ENCODE results near the gene TPRKB. TPM values are rescaled to one million over a fixed set of nuclear protein-coding genes. Genes with fewer than 3 reads are reported as not detected.
A peak's percentile ranks its signal among the peaks of the same experiment; 100 is the strongest.
"Not testable (repeated sequence)": the region's sequence is repeated elsewhere in the genome, so short reads cannot be mapped to it uniquely, and the experiment has no call there.

Gene TPRKB
- total RNA-seq, 1 experiment from 2014 or later = 124 TPM

DNA sequence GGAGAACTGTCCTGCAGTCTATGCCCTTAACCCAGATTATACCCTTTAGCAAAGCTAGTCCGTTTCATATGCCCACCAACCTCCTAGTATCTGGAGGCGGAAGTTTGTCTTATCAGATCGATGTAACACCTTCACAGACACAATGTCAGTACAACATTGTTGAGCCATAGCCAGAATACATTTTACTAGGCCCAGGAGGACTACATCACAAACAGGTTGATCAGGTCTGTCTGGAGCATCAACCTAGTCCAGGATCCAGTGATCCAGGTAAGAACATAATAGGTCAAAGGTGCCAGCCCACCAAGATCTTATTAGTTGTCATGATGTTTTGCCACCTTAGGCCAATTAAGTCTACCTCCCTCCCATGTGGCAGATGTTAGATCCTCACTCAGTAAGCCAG lies 2.0 kb upstream of the TPRKB start:
- DNase-seq (ENCODE audit: low spot score) = no peak

DNA sequence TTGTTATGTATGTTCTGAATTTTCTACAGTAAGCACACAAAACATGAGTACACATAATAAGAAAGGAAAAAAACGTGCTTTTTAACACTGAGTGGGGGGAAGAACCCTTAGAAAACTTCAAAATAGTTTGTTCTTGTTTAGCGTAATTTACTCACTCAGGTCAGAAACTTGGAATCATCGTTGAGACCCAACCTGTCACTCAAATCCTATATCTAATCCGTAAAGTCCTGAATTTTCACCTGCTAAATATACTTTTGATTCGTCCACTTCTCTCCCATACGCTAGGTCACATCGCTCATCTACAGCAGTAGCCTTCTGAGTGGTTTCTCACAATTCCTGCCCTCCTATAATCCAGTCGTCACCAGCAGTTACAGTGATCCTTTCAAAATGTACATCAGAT lies 767 bp downstream of the TPRKB start:
- DNase-seq (ENCODE audit: low spot score) = no peak

DNA sequence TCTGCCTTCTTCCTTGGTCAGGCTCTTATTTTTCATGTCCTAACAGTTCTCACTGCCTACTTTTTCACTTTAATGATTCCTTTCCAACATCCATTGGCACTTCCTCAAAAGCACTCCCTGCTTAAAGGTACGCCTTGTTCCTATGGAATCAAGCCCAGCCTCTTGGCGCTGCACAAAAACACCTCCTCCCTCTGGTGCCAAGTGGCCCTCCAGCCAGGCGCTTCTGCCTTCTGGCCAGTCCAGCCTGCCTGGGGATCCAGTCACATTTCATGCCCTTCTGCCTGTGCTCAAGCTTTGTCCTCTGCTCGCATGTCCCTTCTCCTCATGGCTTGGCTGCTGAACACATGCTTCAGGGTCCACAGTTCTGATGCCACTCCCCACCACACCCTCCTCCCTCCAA lies 6.3 kb downstream of the TPRKB start:
- DNase-seq (ENCODE audit: low spot score) = no peak

DNA sequence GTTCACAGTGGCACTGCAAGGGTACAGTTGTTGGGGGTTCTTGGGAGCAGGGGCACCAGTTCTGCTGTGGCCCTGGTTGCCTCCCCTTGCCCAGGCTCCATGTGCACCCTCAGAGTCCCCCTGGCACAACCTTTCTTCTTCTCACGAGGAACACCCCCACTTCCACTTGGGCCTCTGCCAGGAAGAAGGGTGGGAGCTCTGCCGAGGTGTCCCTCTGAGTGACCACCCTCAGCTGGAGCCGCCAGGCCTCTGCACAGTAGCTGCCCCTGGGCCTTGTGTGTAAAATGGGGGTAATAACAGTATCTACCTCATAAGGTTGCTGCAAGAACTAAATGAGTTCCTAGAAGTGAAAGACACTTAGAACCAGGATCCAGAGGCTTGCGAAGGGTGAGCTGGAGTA lies 8.4 kb downstream of the TPRKB start:
- DNase-seq (ENCODE audit: low spot score) = no peak

DNA sequence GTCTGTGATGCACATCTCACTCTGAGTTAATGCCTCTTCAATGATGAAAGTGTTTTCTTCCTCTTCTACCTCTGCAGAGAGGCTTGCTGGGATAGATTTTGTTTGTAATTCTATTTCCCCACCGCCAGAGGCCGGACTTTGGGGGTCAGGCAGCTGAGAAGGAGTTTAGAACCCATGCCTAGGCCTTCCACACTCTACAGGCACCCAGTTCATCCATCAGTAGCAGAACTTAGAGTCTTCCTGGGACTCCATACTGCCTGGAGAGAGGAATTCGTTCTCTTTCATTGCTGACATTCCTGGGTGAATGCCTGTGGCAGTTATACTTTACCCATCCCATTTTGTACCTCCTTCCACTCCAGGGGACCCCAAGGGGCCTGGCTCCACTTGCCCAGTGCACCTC lies 9.1 kb downstream of the TPRKB start:
- no peak for DNase-seq (ENCODE audit: low spot score)

DNA sequence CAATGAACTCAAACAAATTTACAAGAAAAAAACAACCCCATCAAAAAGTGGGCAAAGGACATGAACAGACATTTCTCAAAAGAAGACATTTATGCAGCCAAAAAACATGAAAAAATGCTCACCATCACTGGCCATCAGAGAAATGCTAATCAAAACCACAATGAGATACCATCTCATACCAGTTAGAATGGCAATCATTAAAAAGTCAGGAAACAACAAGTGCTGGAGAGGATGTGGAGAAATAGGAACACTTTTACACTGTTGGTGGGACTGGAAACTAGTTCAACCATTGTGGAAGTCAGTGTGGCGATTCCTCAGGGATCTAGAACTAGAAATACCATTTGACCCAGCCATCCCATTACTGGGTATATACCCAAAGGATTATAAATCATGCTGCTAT lies 10.5 kb downstream of the TPRKB start:
- not testable (repeated sequence) for DNase-seq (ENCODE audit: low spot score)

DNA sequence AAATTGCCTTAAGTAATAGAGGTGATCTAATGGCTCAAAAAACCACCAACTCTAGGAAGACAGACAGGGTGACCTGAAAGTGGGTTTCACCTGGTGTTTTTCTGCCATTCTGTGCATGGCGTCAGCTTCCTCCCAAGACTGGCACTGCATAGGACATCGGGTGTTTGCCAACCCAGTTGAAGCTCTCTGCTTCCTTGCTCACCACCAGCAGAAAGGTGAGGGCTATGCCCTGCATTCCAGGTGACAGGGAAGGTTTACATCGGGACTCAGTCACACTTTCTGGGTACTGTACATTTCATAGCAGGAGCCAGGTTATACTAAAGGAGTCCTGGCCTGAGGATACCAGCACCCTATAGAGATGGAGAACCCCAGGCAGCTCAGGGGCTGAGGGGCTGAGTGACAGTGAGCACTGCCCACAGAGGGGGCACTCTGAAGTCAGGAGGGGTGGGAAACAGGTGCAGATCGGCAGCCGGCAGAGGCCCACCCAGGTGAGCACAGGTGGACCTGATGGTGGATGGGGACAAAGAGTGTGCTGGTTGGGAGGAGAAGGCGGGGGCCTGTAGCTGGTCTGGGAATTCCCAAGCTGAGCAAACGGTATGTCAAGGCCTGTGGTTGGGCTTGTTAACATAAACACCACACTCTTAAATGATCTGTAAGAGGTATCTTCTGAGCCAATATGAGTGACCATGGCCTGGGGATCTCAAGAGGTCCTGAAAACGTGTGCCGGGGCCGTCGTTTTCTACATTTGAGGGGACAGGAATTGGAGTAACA lies 18.1 kb downstream of the TPRKB start:
- DNase-seq (ENCODE audit: low spot score) = no peak

DNA sequence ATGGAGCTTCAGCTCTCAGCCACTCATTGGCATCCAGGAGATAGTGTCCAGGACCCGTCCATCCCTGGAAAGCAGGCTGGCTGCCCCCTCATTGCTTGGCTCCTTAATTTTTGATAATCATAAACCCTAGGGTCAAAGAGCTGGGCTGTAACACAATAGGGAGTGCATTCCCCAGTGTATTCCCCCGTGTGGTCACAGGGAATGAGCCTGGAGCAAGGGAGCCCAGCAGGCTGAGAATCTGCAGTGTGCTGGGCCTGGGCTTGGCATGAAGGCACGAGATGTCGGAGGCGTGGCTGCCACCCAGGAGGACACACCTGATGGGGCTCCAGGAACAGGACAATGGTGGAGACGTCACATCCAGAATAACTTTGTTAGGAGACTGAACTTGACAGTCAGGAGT lies 18.7 kb downstream of the TPRKB start:
- no peak for DNase-seq (ENCODE audit: low spot score)

DNA sequence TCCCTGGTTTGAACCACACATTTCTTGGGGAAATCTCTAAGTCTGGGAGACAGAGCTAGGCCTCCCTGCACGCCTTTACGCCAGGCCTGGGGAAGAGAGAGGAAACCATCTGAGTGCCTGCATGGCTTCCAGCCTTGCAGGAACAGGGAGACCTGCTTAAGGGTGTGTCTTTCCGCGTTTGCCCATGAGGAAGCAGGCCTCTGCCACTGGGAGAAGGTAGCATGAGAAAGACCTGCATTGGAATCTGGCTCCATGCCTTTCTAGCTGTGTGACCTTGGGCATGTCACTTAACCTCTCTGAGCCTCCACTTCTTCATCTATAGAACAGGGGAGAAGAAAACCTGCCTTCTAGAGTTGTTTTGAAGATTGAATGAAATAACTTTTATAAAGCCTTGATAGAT lies 19.4 kb downstream of the TPRKB start:
- not testable (repeated sequence) for DNase-seq (ENCODE audit: low spot score)

DNA sequence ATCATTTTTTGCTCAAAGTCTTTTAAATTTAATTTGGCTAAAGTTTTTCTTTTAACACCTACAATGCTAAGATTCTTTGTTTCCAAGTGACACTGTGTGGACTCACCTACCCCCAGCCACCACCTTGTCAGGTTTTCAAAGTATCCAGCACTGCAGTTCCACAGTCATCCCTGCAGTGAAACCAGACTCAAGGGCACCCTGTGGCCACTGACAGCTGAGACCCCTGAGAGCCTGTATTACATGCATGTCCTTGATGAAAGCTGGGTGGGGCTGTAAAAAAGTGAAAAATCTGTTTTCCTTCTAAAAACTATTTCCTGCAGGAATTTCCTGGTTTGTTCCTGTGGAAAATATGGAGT lies 19.9 kb downstream of the TPRKB start:
- no peak for DNase-seq (ENCODE audit: low spot score)

DNA sequence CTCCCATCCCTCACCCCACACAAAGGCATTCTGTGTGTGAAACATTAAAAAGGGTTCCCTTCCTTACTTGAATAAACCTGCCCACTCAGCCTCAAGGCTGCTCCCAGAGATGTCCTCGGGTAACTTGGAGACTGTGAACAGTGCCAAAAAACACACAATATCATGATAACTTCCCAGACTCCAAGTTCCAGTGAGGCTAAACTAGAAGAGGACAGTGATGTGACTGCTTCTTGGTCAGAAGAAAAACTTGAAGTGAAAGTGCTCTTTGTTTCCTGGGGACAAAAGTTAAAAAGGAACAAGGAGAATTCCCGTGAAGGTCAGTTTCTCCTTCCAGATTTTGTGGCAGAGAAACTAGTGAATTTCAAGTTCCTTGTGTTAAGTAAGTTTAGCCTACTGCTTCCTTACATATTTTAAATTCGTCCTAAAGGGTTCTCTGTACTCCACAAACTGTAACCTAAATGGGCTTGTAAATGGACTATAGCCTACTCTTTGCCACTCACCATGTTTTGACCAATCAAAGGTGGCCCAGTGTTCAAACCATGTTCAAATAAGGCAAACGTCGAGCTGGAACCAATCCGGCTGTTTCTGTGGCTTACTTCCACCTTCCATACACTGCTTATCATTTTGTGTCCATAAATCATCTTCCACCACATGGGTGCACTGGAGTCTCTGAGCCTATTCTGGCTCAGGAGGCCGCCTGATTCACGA lies 20.4 kb downstream of the TPRKB start:
- DNase-seq (ENCODE audit: low spot score) = peak; percentile 25

DNA sequence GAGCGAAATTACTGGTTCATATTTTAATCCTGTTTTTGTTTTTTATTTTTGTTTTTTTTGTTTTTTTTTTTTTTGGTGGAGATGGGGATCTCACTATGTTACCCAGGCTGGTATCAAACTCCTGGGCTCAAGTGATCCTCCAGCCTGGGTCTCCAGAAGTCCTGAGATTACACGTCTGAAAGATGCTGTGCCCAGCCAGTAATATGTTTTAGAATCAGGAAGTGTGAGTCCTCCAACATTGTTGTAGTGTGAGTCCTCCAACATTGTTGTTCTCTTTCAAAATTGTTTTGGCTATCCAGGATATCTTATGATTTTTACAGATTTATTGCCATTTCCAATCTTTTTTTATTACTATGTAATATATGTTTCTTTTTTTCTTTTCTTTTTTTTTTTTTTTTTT lies 23.1 kb downstream of the TPRKB start:
- DNase-seq (ENCODE audit: low spot score) = no peak

DNA sequence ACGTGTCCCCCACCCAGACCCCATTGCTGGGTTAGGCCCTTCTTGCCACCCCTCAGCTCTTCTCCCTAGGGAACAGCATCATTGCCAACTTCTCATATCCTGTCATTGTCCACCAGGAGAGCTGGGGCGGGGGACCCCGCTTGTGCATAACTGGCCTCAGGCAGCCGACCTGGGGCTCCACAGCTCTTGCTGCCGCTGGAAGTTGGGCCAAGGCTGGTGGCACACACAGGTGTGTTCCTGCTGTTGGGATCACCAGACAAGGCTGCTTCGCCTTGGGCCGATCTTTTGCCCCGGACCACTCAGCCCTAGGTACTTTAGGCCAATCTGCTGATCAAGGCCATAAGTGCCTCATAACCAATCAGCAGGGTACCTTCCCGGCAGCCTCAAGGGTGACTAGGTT lies 28.6 kb downstream of the TPRKB start:
- no peak for DNase-seq (ENCODE audit: low spot score)

DNA sequence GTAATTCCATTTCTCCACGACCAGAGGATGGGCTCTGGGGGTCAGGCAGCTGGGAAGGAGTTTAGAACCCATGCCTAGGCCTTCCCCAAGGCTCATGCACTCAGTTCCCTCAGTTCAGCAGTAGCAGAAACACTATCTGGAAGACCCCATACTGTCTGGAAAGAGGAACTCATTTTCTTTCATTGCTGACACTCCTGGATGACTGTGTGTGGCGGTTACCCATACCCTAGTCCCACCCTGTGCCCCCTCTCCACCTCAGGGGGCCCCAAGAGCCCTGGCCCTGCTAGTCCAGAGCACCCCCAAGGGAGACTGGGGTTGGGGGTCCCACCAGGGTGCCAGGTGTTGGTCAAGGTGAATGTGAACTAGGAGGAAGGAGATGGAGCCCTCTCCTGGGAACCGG lies 29.5 kb downstream of the TPRKB start:
- DNase-seq (ENCODE audit: low spot score) = no peak

DNA sequence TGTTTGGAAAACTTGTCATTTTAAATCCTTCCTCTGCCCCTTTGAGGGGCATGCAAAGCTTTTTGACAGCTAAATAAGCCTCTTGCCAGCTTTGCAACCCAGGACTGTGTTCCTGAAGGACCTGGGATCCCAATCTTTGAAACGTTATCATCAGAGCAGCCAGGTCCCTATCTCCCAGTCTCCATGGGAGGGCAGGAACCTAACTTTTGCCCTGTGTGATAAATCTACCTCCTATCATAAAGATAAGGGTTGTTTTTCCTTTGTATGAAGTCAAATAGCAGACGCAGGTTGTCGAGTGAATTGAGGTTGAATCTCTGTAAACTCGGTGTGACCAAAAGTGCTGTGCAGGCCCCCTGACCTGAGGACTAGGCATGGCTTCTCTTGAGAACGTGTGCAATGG lies 30.1 kb downstream of the TPRKB start:
- no peak for DNase-seq (ENCODE audit: low spot score)

DNA sequence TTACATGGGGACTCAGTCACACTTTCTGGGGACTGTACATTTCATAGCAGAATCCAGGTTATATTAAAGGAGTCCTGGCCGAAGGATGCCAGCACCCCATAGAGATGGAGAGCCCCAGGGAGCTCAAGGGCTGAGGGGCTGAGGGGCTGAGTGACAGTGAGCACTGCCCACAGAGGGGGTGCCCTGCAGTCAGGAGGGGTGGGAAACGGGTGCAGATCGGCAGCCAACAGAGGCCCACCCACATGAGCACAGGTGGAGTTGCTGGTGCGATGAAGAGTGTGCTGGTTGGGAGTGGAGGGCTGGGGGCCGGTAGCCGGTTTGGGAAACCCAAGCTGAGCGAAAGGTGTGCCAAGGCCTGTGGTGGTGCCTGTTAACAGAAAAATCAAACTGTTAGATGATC lies 32.1 kb downstream of the TPRKB start:
- DNase-seq (ENCODE audit: low spot score) = no peak

DNA sequence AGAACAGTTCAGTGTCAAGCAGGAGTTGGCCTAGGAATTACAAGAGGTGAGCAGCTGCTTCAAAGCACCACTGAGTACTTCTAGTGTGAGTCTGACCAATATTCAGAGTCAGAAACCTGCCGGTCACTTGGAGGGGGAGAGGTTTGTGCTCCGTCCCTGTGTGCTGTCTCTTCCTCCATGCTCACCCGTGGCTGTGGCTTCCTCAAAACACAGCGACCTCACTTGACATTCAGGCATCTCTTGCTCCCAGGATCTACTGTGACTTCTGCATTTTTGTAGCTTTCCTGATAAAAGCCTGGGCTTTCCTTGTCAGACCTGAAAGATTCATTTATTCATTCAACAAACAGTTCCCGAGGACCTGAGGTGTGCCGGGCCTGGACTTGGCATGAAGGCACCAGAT lies 32.9 kb downstream of the TPRKB start:
- DNase-seq (ENCODE audit: low spot score) = no peak

DNA sequence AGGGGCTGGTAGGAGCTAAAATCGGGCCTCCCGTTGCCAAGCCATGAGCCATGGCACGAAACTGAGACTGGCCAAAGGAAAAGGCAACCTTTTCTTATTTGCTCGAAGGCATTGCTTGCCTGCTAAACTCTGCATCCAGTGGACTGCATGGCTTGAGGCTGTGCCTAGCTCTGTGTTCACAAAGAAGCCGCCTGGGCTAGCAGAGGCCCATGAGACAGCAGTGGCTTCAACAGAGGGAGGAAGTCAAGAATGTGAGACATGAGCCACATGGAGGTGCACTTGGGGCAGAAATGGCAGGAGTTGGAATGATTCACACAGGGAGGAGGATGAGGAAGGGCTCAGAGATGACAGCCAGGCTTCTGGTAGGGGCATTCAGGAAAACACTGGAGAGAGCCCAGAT lies 33.5 kb downstream of the TPRKB start:
- no peak for DNase-seq (ENCODE audit: low spot score)

DNA sequence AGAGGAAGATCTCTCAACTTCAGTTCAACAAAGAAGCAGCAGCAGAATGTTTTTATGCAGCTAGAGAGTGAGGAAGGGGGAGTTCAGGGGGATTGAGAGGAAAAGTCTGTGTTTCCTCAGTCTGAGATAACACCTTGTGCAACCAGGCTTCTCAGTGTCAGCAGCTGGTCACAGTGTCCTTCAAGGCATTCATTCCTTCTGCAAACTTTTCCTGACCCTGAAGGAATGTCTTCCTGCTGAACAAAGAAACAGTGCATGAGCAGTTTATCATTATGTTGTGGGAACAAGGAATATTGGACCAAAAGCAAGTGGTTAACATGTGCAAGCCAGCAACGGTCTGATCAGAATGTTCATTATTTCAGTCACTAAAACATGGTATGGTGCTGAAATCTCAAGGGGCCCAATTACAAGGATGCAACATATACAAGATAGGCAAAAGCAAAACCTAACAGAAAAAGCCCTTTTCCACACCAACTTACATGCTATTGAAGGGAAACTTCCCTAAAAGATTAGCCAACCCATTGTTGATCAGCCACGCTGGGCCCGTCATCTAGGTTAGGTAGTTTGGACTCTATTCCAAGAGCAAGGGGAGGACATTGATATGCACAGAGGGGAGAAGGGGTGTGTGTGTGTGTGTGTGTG lies 34.2 kb downstream of the TPRKB start:
- DNase-seq (ENCODE audit: low spot score) = not testable (repeated sequence)

DNA sequence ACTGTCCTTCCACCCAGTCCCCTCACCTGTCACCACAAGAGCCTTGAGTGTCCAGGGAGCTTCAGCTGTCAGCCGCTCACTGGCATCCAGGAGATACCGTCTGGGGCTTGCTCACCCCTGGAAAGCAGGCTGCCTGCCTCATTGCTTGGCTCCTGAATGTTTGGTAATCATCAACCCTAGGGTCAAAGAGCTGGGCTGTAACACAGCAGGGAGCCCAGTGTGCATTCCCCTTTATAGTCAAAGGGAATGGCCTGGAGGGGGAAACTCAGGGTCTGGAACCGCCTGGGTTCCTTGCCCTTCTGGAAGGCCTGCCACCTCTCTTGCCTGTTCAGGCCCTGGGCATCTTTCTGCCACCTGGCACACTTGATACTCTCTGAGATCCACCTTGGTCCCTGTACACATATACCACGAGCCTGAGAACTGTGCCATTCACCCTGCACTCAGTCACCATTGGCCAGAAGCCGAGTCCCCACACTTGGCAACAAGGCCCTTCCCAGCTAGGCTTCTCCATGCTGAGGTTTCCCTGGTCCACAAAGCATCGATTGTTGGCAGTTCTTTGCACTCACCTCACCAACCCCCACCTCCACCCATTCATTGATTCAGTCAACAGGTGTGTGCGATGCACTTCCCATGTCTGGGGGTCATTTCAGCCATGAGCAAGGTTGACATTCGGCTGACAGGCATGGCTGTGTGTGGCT lies 35.0 kb downstream of the TPRKB start:
- no peak for DNase-seq (ENCODE audit: low spot score)

DNA sequence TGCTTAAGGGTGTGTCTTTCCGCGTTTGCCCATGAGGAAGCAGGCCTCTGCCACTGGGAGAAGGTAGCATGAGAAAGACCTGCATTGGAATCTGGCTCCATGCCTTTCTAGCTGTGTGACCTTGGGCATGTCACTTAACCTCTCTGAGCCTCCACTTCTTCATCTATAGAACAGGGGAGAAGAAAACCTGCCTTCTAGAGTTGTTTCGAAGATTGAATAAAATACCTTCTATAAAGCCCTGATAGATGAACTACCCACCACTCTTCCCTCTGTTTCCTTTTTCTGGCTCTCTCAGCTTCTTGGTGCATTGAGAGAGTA lies 35.7 kb downstream of the TPRKB start:
- DNase-seq (ENCODE audit: low spot score) = not testable (repeated sequence)

DNA sequence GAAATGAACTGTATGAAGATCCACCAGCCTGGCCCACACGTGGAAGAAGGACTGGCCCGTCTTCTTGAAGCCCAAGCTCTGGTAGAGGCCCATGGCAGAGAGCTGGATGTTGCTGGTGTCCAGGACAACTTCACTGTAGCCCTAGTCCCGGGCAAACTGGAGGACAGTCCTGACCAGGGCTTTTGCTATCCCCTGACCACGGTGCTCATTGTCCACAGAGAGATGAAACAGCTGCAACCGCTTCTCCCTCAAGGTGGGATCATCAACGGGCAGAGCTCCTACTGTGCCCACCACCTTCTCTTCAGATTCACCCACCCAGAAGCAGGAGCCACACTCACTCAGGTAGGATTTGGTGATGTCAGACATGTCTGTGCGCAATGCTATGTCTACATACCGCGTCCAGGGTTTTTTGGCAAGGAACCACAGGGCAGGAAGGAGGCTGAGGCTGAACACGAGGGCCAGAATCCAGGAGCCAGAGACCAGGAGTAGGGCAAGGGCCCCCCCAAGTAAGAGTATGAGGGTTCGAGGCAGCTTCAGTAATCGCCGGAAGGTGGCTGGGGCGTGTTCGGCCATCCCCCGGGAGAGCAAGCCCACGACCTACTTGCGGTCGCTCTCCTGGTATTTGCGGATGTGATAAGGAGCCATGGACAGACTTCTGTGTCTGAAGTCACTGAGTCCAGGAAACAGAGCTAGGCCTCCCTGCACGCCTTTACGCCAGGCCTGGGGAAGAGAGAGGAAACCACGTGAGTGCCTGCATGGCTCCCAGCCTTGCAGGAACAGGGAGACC lies 36.3 kb downstream of the TPRKB start:
- no peak for DNase-seq (ENCODE audit: low spot score)

Data from H4 (cell line).